CD4-positive, alpha-beta memory T cell (primary cell): ENCODE measurements around the gene VPS52. TPM values are rescaled to one million over a fixed set of nuclear protein-coding genes. Genes with fewer than 3 reads are reported as not detected.

Experiments used
- CTCF ChIA-PET: fragments of 350-600 bp; sonication (Branson Sonifier 250); formaldehyde crosslinking; loops from one replicate; lab custom pipeline; 2021; ENCODE audit warnings: inconsistent platforms; ENCODE audit not compliant: partially characterized antibody; lab: Charles Lee
- POLR2A ChIA-PET: fragments of 350-600 bp; sonication (Branson Sonifier 250); formaldehyde crosslinking; loops from one replicate; lab custom pipeline; 2021; ENCODE audit not compliant: partially characterized antibody; lab: Charles Lee
- DNase-seq, 5 donors: peaks; one replicate each; pipeline versions ENCODE4 v3.0.0 to v3.0.0-alpha.2; 2020 to 2022; ENCODE audit warnings: mixed read lengths in 1 of 5
- H3K27ac ChIP-seq: one replicate; pipeline ENCODE4 v1.7.0; 2013; ENCODE audit warnings: low read depth, low read length
- H3K27me3 ChIP-seq: 2 replicates; pipeline ENCODE4 v1.7.0; 2013; ENCODE audit warnings: mild to moderate bottlenecking, low read length, moderate library complexity; ENCODE audit not compliant: insufficient read depth
- H3K36me3 ChIP-seq: 2 replicates; pipeline ENCODE4 v1.7.0; 2013; ENCODE audit warnings: mild to moderate bottlenecking, low read length, moderate library complexity; ENCODE audit not compliant: insufficient read depth
- H3K4me1 ChIP-seq: 2 replicates; pipeline ENCODE4 v1.7.0; 2013; ENCODE audit warnings: mild to moderate bottlenecking, low read length, moderate library complexity; ENCODE audit not compliant: insufficient read depth
- H3K4me3 ChIP-seq, 2 donors: one replicate each; pipeline ENCODE4 v1.7.0; 2013; ENCODE audit warnings: low read length in 2 of 2, mild to moderate bottlenecking in 1 of 2
- H3K9me3 ChIP-seq, 2 donors: one replicate each; pipeline ENCODE4 v1.7.0; 2013; ENCODE audit warnings: low read length in 2 of 2, control low read depth in 1 of 2; ENCODE audit not compliant: control insufficient read depth in 1 of 2
- H3K27ac Mint-ChIP-seq, 7 donors: one replicate each; pipeline ENCODE4 v1.8.0; 2020 to 2021; ENCODE audit warnings: mixed read lengths in 7 of 7, mild to moderate bottlenecking in 6 of 7, inconsistent platforms in 3 of 7, moderate library complexity in 3 of 7
- H3K27me3 Mint-ChIP-seq, 2 donors: one replicate each; pipeline ENCODE4 v1.8.0; 2020 to 2021; ENCODE audit warnings: mixed read lengths in 2 of 2
- H3K36me3 Mint-ChIP-seq, 2 donors: one replicate each; pipeline ENCODE4 v1.8.0; 2020 to 2021; ENCODE audit warnings: mixed read lengths in 2 of 2, inconsistent platforms in 1 of 2, mild to moderate bottlenecking in 1 of 2
- H3K4me1 Mint-ChIP-seq, 4 donors: one replicate each; pipeline ENCODE4 v1.8.0; 2020 to 2021; ENCODE audit warnings: mixed read lengths in 4 of 4, mild to moderate bottlenecking in 1 of 4
- H3K4me3 Mint-ChIP-seq, 8 donors: one replicate each; pipeline ENCODE4 v1.8.0; 2020 to 2021; ENCODE audit warnings: mixed read lengths in 8 of 8, mild to moderate bottlenecking in 7 of 8, moderate library complexity in 6 of 8, inconsistent platforms in 3 of 8
- H3K9me3 Mint-ChIP-seq, 8 donors: one replicate each; pipeline ENCODE4 v1.8.0; 2020 to 2021; ENCODE audit warnings: mixed read lengths in 8 of 8, mild to moderate bottlenecking in 5 of 8, inconsistent platforms in 3 of 8, moderate library complexity in 1 of 8
- intact Hi-C: fragments of 100-400 bp; cut with micrococcal nuclease; formaldehyde crosslinking; loops from one replicate; pipeline ENCODE4 v1.15.1; 2023
- polyA plus RNA-seq, 2 donors: library from polyadenylated mRNA; unstranded; fragments of 300-500 nt; fragmentation: Illumina TruSeq; gene quantifications; one replicate each; pipeline ENCODE4 v1.2.3, GENCODE V29; 2021
- total RNA-seq, 2 experiments: library from RNA; stranded (reverse); gene quantifications; one replicate each; pipeline ENCODE4 v1.2.3, GENCODE V29; 2021

Gene VPS52
- total and polyA plus RNA-seq, 4 experiments from 2014 or later = 13.4 to 95.7 (median 54.0) TPM

DNA sequence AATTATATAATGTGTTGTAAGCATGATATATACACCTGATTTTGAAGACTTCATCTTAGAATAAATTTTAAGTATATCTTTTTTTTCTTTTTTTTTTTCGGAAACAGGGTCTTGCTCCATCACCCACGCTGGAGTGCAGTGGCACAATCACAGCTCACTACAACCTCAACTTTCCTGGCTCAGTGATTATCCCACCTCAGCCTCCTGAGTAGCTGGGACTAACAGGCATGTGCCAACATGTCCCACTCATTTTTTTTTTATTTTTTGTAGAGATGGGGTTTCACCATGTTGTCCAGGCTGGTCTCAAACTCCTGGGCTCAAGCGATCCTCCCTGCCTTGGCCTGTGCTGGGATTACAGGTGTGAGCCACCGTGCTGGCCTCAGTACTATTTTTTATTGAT lies 17.1 kb downstream of the VPS52 start:
- CTCF ChIA-PET = interaction anchor here (0.7 to 1.0 kb wide), 2 partner anchors 98 to 152 kb away, joined by 3 to 4 read pairs; no protein-coding TSS in a partner anchor
- no peaks in the 10 kb centered on the region for H3K27me3 ChIP-seq
- intact Hi-C loops = no loop called here

DNA sequence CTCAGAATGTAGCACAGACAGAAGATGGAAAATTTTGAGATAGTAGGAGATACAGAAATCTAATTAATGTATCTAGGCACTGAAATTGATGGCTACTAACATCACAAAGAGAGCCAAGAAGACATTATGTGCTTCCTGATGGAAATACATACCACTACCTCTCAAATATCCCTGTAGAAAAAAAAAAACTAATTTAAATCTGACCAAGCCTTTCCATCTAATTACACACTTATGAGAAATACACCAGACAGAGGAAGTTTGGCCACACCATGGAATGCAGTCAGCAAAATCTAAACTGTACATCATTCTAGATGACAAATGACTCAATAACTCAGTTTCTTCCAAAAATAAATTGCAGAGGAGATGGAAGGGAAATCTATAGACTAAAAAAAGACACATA lies 18.9 kb downstream of the VPS52 start:
- H3K4me1 Mint-ChIP-seq = peaks cover 19 to 47% (median 30%) of the 10 kb centered on the region in 4 donors
- no peaks in the 10 kb centered on the region for H3K9me3 Mint-ChIP-seq
- no peak overlapping the region for H3K27ac Mint-ChIP-seq
- no peaks in the 10 kb centered on the region for H3K9me3 ChIP-seq
- H3K27me3 Mint-ChIP-seq = no peaks in the 10 kb centered on the region
- no peak overlapping the region for H3K4me3 ChIP-seq
- H3K4me3 Mint-ChIP-seq = no peak overlapping the region
- H3K27ac ChIP-seq = no peak overlapping the region
- peaks cover 26% of the 10 kb centered on the region for H3K4me1 ChIP-seq
- CTCF ChIA-PET = interaction anchor here (0.7 kb wide), 1 partner anchor 12 kb away, joined by 4 read pairs; no protein-coding TSS in a partner anchor
- POLR2A ChIA-PET = no interaction called here
- no peaks in the 10 kb centered on the region for H3K27me3 ChIP-seq
- H3K36me3 ChIP-seq = no peaks in the 10 kb centered on the region
- H3K36me3 Mint-ChIP-seq = peaks cover 18 to 27% of the 10 kb centered on the region in 2 donors
- DNase-seq = no peak
- intact Hi-C loops = no loop called here

More for the DNA sequence above, 17.1 kb downstream of the VPS52 start:
- Mint-ChIP-seq H3K27me3 (no peaks in the 10 kb centered on the region), H3K27ac (no peak overlapping the region), H3K4me3 (no peak overlapping the region), H3K9me3 (no peaks in the 10 kb centered on the region), H3K36me3 (peaks cover 18 to 35% of the 10 kb centered on the region in 2 donors), H3K4me1 (peaks cover 13 to 29% (median 17%) of the 10 kb centered on the region in 4 donors)
- Histone ChIP-seq H3K36me3 (no peaks in the 10 kb centered on the region), H3K4me1 (peaks cover 13% of the 10 kb centered on the region), H3K4me3 (no peak overlapping the region), H3K27ac (no peak overlapping the region), H3K9me3 (no peaks in the 10 kb centered on the region)
- POLR2A ChIA-PET = interaction anchor here (1.1 to 1.7 kb wide), 2 partner anchors 11 to 17 kb away, joined by 4 to 9 read pairs; partner anchors contain the start of genes RPS18 and VPS52
- DNase-seq = no peak

DNA sequence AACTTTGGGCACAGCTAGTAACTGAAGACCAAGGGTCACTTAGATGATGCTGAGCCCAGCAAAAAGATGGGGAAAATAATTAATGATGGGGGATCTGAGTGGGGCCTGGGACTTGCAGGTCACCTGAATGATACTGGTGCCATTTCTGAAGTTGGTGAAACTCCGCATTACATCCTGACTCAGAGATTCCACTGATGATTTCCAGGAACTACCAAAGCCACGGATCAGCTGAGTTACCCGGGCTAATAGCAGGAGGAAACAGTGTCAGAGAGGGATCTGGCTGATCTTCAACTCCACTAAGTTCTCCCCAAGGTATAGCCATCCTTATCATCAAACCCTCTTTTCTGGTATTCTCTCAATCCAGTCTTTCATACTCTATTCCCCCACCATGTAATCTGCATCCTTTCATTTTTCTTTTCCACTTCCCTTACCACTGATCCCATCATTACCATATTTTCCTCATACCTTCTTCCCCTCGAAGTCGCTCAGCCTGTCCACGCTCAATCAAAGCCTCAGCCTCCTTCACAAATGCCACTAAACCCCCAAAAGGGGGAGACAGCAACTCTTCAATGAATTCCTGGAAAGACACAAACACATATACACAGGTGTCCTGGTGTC lies 20.2 kb downstream of the VPS52 start:
- peak overlapping the region in 5 of 7 donors; percentile 21 to 85 (median 72) for H3K27ac Mint-ChIP-seq
- Histone ChIP-seq H3K27me3 (no peaks in the 10 kb centered on the region), H3K9me3 (no peaks in the 10 kb centered on the region), H3K4me1 (peaks cover 26% of the 10 kb centered on the region), H3K4me3 (no peak overlapping the region), H3K27ac (no peak overlapping the region), H3K36me3 (no peaks in the 10 kb centered on the region)
- no peak for DNase-seq
- CTCF ChIA-PET = interaction anchor here (2.7 to 7.0 kb wide), 3 partner anchors 19 to 94 kb away, joined by 7 to 105 read pairs (median 35); partner anchors contain the start of genes RPS18 and VPS52
- POLR2A ChIA-PET = interaction anchor here (1.0 to 5.6 kb wide), 6 partner anchors 19 to 93 kb away, joined by 3 to 92 read pairs (median 48); partner anchors contain the start of genes B3GALT4, RING1, RPS18 and RXRB
- peak overlapping the region in 6 of 8 donors; percentile 14 to 67 (median 46) for H3K4me3 Mint-ChIP-seq
- H3K4me1 Mint-ChIP-seq = peaks cover 19 to 47% (median 30%) of the 10 kb centered on the region in 4 donors
- intact Hi-C loops = no loop called here
- H3K36me3 Mint-ChIP-seq = peaks cover 18 to 26% of the 10 kb centered on the region in 2 donors
- no peaks in the 10 kb centered on the region for H3K9me3 Mint-ChIP-seq
- peaks cover 0 to 2% of the 10 kb centered on the region in 2 donors for H3K27me3 Mint-ChIP-seq

- Mint-ChIP-seq H3K9me3 (no peaks in the 10 kb centered on the region), H3K27me3 (peaks cover 0 to 3% of the 10 kb centered on the region in 2 donors), H3K36me3 (peaks cover 16 to 23% of the 10 kb centered on the region in 2 donors), H3K27ac (peak overlapping the region; percentile 86 to 98 (median 97)), H3K4me1 (peaks cover 19 to 47% (median 30%) of the 10 kb centered on the region in 4 donors), H3K4me3 (peak overlapping the region in 6 of 8 donors; percentile 30 to 95 (median 85))
- Histone ChIP-seq H3K36me3 (no peaks in the 10 kb centered on the region), H3K27ac (peak overlapping the region; percentile 93), H3K27me3 (no peaks in the 10 kb centered on the region), H3K9me3 (no peaks in the 10 kb centered on the region), H3K4me1 (peaks cover 26% of the 10 kb centered on the region), H3K4me3 (no peak overlapping the region)
- intact Hi-C loops = no loop called here
- ChIA-PET CTCF (interaction anchor here (0.9 to 7.0 kb wide), 6 partner anchors 10 to 94 kb away, joined by 4 to 105 read pairs (median 16); partner anchors contain the start of genes RPS18 and VPS52), POLR2A (interaction anchor here (1.1 to 5.6 kb wide), 11 partner anchors 11 to 175 kb away, joined by 3 to 92 read pairs (median 15); partner anchors contain the start of genes B3GALT4, HLA-DPB1, PFDN6 and RING1)
- no peak for DNase-seq
These were observed 20.9 kb downstream of the VPS52 start for GRCh38 chr6:33250731-33251130.

DNA sequence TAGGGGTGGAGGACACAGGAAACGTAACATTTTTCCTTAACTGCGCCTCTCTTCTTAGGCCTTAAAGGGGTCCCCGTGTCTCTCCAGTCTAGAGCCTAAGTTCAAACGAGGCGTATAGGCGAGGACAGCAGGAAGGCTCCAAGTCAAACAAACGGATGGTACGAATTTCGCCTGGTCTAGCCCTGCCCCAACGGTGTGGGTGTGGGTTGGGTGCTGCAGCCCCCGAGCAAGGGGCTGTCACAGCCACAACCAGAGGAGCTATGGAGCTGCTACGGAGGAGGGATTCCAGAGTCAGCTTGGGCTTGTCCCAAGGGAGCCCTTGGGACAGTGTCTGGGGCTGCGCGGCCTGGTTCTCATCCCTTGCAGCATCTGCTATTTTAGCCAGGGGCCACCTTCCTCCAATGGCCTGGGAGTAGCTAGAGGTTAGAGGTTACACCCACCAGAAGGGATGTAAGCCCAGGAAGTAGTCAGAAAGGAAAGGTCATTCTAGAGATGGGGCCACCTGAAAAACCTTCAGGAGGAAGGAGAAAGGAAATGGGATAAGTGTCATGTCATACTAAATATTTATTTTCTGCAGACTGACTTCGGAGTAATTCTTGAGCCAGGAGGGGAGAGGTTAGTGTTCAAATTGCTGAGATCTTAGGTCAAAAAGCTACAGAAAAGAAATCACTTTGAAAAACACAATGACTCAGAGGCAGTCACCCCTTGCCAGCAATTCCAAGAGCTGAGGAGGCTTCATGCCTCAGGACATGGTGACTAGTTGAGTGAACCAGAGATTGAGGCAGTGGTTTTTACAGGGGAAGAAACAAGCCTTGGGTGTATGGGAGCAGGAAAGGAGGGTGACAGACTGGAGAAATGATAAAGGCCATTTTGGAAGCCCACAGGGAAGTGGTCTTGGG lies 21.7 kb downstream of the VPS52 start:
- H3K4me3 ChIP-seq = peak overlapping the region; percentile 60 to 65
- ChIA-PET POLR2A (interaction anchor here (0.6 to 5.6 kb wide), 29 partner anchors 12 to 444 kb away, joined by 3 to 92 read pairs (median 10); partner anchors contain the start of genes B3GALT4, HLA-DPA1, HLA-DPB1 and HSD17B8), CTCF (interaction anchor here (0.6 to 7.0 kb wide), 18 partner anchors 9 to 237 kb away, joined by 3 to 105 read pairs (median 7); partner anchors contain the start of genes B3GALT4, HSD17B8, PFDN6 and RPS18)
- no peaks in the 10 kb centered on the region for H3K27me3 ChIP-seq
- no peaks in the 10 kb centered on the region for H3K36me3 ChIP-seq
- peaks cover 19 to 47% (median 30%) of the 10 kb centered on the region in 4 donors for H3K4me1 Mint-ChIP-seq
- H3K27ac Mint-ChIP-seq = peak overlapping the region; percentile 90 to 98 (median 97)
- H3K27ac ChIP-seq = peak overlapping the region; percentile 93
- H3K9me3 Mint-ChIP-seq = no peaks in the 10 kb centered on the region
- H3K4me3 Mint-ChIP-seq = peak overlapping the region; percentile 84 to 95 (median 88)
- no peaks in the 10 kb centered on the region for H3K9me3 ChIP-seq
- peaks cover 0 to 3% of the 10 kb centered on the region in 2 donors for H3K27me3 Mint-ChIP-seq
- no peak for DNase-seq
- peaks cover 15 to 22% of the 10 kb centered on the region in 2 donors for H3K36me3 Mint-ChIP-seq
- H3K4me1 ChIP-seq = peaks cover 26% of the 10 kb centered on the region
- intact Hi-C loops = loop anchor here (1.0 kb wide), 7 partner anchors 21 to 141 kb away; partner anchors contain the start of genes B3GALT4, HSD17B8, KIFC1 and RXRB

DNA sequence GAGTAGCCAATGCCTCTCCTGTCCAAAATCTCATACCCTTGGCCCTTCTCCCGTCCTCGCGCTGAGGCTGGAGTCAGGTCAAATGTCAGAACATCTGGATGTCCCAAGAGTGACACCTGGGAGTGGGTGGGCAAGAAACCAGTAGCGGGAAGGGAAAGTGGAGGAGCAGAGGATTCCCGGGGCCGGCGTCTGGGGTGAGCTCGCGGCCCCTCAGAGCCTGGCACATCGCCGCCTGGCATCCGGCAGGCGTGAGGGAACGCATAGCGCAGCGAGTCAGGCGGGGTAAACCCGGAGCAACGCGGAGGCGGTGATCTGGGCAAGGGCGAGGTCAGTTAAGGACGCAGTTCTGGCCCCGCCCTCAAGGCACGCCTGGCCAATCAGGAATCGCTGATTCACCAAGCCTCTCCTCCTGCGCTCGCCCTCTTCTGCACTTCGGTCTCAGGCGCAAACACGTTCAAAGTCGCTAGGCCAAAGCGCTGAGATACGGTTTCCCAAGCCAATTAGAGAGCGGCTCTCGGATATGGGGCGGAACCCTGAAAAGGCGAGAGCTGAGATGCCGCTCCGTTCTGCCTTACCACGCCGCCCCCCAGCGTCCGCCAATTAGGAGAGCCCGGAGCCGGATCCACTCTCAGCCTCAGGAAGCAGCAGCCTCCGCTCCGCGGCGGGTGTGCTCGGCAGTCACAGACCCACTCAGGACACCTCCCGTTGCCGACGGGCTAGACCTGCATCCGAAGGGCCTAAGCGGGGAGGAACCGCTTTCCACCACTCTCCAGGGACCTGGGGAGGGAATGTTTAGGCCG lies 22.5 kb downstream of the VPS52 start:
- ChIA-PET POLR2A (interaction anchor here (0.7 to 5.6 kb wide), 41 partner anchors 10 to 988 kb away, joined by 3 to 92 read pairs (median 5); partner anchors contain the start of genes B3GALT4, CUTA, HLA-DPA1 and HMGA1), CTCF (interaction anchor here (0.6 to 7.0 kb wide), 40 partner anchors 10 to 265 kb away, joined by 3 to 105 read pairs (median 5); partner anchors contain the start of genes B3GALT4, CUTA, HLA-DPB1 and HSD17B8)
- no peaks in the 10 kb centered on the region for H3K36me3 ChIP-seq
- peaks cover 19 to 47% (median 30%) of the 10 kb centered on the region in 4 donors for H3K4me1 Mint-ChIP-seq
- intact Hi-C loops = loop anchor here (1.0 kb wide), 10 partner anchors 22 to 235 kb away; partner anchors contain the start of genes B3GALT4, HSD17B8, KIFC1 and RXRB
- H3K27me3 ChIP-seq = no peaks in the 10 kb centered on the region
- peak; percentile 94 to 98 (median 97) for DNase-seq
- peak overlapping the region; percentile 84 to 95 (median 88) for H3K4me3 Mint-ChIP-seq
- peaks cover 0 to 3% of the 10 kb centered on the region in 2 donors for H3K27me3 Mint-ChIP-seq
- H3K27ac ChIP-seq = peak overlapping the region; percentile 93
- peaks cover 26% of the 10 kb centered on the region for H3K4me1 ChIP-seq
- no peaks in the 10 kb centered on the region for H3K9me3 Mint-ChIP-seq
- peaks cover 15 to 22% of the 10 kb centered on the region in 2 donors for H3K36me3 Mint-ChIP-seq
- H3K4me3 ChIP-seq = peak overlapping the region; percentile 60 to 65
- H3K9me3 ChIP-seq = no peaks in the 10 kb centered on the region
- H3K27ac Mint-ChIP-seq = peak overlapping the region; percentile 90 to 98 (median 97)
